GM10847 (cell line): ENCODE measurements around the gene AEBP2.

Experiments
- POLR2A ChIP-seq: IDR thresholded peaks from 2 replicates; pipeline ENCODE4 v1.6.1; 2011; ENCODE audit not compliant: insufficient read length; ENCODE audit errors: extremely low read depth

The AEBP2 gene

DNA sequence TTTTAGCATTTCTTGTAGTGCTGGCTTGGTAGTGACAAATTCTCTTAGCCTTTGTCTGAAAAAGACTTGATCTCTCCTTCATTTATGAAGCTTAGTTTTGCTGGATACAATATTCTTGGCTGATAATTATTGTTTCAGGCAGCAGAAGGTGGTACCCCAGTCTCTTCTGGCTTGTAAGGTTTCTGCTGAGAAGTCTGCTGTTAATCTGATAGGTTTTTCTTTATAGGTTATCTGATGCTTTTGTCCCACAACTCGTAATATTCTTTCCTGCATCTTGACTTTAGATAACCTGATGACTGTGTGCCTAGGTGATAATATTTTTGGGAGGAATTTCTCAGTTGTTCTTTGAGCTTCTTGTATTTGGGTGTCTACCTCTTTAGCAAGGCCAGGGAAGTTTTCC, 41.2 kb downstream of the AEBP2 start:
- no peak for TF ChIP-seq POLR2A

- no peak for TF ChIP-seq POLR2A
Observed at GRCh38 chr12:19482036-19482435, 42.7 kb downstream of the AEBP2 start.

- TF ChIP-seq POLR2A: no peak
Observed at GRCh38 chr12:19482551-19483109, 43.3 kb downstream of the AEBP2 start.

GRCh38 chr12:19483727-19484126, 44.4 kb downstream of the AEBP2 start:
- TF ChIP-seq POLR2A: no peak

DNA sequence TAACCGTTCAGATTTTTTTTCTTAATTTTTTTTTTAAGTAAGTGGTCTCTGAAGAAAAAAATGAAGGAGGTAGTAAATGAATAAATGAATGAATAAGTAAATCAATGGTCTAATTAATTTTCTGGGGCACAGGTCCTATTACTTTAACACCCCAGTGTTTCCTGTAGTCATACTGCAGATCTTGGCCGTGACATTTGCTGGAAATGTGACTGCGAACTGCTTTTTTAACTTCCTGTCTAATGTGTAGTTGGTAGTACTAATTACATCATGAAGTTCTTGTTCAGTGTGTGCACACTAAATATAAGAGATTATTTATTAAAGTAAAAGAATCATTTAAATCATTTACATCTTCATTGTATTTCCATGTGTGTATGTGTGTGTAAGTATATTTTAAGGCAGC, 45.4 kb downstream of the AEBP2 start:
- no peak for TF ChIP-seq POLR2A

- TF ChIP-seq POLR2A: no peak
Observed at GRCh38 chr12:19485240-19485639, 45.9 kb downstream of the AEBP2 start.

DNA sequence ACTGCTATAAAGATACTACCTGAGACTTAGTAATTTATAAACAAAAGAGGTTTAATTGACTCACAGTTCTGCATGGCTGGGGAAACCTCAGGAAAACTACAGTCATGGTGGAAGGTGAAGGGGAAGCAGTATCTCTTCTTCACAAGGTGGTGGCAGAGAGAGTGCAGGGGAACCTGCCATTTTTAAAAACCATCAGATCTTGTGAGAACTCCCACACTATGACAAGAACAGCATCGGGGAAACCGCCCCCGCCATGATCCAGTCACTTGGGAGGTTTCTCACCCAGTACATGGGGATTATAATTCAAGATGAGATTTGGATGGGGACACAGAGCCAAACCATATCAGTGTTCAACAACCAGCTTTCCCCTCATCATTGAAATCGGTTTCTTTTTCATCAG, 49.9 kb downstream of the AEBP2 start:
- no peak for TF ChIP-seq POLR2A

GRCh38 chr12:19490908-19491307, 51.6 kb downstream of the AEBP2 start:
- no peak for TF ChIP-seq POLR2A

GRCh38 chr12:19491863-19492262, 52.6 kb downstream of the AEBP2 start:
- TF ChIP-seq POLR2A: no peak

- no peak for TF ChIP-seq POLR2A
Observed at GRCh38 chr12:19496219-19496878, 57.1 kb downstream of the AEBP2 start.

GRCh38 chr12:19498099-19498498, 58.8 kb downstream of the AEBP2 start:
- no peak for TF ChIP-seq POLR2A

DNA sequence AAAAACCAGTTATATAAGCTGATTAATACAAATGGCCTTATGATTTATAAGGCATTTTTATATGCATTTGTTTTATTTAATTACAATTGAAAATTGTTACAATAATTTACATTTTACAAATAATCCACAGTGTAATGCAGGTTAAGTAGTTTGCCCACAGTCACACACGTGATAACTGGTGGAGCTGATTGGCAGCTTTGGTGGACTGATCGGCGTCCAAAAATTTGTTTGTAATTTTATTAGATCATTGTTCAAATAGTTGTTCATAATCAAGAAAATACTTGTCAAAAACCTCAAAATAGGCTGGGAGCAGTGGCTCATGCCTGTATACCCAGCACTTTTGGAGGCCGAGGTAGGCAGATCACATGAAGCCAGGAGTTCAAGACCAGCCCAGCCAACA, 59.7 kb downstream of the AEBP2 start:
- TF ChIP-seq POLR2A: no peak

DNA sequence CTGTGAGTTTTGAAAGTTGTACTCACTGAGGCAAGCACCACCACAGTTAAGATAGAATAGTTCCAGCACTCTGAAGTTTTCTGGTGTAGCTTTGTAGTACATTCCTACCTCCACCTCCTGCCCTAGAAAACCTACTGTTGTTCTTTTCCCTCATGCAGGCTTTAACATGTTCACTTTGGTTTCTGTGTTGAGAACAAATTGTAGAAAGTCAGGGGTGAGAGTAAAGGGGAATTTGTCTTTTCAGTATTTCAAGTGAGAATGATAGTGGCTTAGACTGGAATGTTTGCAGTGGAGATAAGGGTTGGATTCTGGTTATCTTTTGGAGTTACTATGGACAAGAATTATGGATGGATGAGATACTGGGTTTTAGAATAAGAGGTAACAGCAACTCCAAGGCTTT, 67.2 kb downstream of the AEBP2 start:
- TF ChIP-seq POLR2A: no peak

- no peak for TF ChIP-seq POLR2A
Observed at GRCh38 chr12:19507823-19508222, 68.5 kb downstream of the AEBP2 start.

- TF ChIP-seq POLR2A: no peak
Observed at GRCh38 chr12:19510461-19510860, 71.2 kb downstream of the AEBP2 start.

- TF ChIP-seq POLR2A: no peak
Observed at GRCh38 chr12:19515179-19515578, 75.9 kb downstream of the AEBP2 start.

DNA sequence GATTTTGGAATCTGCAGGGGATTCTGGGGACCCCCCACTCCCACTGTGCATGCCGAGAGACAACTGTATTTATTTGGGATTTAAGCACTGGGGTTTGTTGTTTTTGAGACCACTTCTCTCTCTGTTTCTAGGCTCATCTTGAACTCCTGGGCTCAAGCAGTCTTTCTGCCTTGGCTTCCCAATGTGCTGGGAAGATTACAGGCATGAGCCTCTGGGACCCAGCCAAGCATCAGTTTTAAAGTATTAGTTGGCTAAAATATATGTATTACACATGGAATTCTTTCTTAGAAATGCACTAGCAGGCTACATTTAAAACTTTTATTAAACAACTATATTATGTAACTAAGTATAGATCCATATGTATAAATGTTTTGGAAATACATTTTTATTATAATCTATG, 78.3 kb downstream of the AEBP2 start:
- TF ChIP-seq POLR2A: no peak
